K562 (cell line): ENCODE data around the gene PRDM16.

Experiments used
- CBFA2T2 ChIP-seq: fragments of 450-650 bp; conservative IDR thresholded peaks from 2 replicates; pipeline ENCODE4 v1.6.1; 2017; ENCODE audit warnings: mild to moderate bottlenecking
- CBX5 ChIP-seq: IDR thresholded peaks from 2 replicates; pipeline ENCODE4 v1.6.1; 2014; ENCODE audit warnings: low read depth, borderline replicate concordance
- CREB1 ChIP-seq, 2 experiments: sonication (generic) in 1 of 2; formaldehyde crosslinking in 1 of 2; IDR thresholded peaks; 2 replicates each; pipeline versions ENCODE4 v1.6.1 to v1.8.0; 2012 to 2022; ENCODE audit warnings: inconsistent platforms in 1 of 2, mild to moderate bottlenecking in 1 of 2, missing genetic modification reagents in 1 of 2, moderate library complexity in 1 of 2
- CREM ChIP-seq: IDR thresholded peaks from 2 replicates; pipeline ENCODE4 v1.6.1; 2014; ENCODE audit warnings: antibody characterized with exemption, low read depth
- GABPB2 ChIP-seq: fragments of 250-450 bp; sonication (Bioruptor Pico); conservative IDR thresholded peaks from 2 replicates; pipeline ENCODE4 v1.5.1; 2021; ENCODE audit warnings: mild to moderate bottlenecking
- GTF2A2 ChIP-seq: IDR thresholded peaks from 2 replicates; pipeline ENCODE4 v1.6.1; 2016; ENCODE audit warnings: mild to moderate bottlenecking, missing genetic modification characterization, missing compliant biosample characterization
- MAZ ChIP-seq, 2 experiments: fragments of 450-650 bp in 1 of 2; sonication (generic) in 1 of 2; formaldehyde crosslinking; IDR thresholded peaks in 1 of 2; conservative IDR thresholded peaks in 1 of 2; 2 replicates each; pipeline versions ENCODE4 v1.4.0 to v1.5.0; 2020; ENCODE audit warnings: mild to moderate bottlenecking in 1 of 2, missing genetic modification reagents in 1 of 2
- POLR2A ChIP-seq: fragments of 450-650 bp; conservative IDR thresholded peaks from 2 replicates; pipeline ENCODE4 v1.6.1; 2016
- SMAD3 ChIP-seq: fragments of 450-650 bp; formaldehyde crosslinking; conservative IDR thresholded peaks from 2 replicates; pipeline ENCODE4 v1.4.0; 2020; ENCODE audit warnings: mild to moderate bottlenecking
- TF ChIP-seq, protein P1 (sequence below): fragments of 250-450 bp; sonication (Bioruptor Pico); IDR thresholded peaks from 2 replicates; pipeline ENCODE4 v1.4.0; 2020; ENCODE audit warnings: mild to moderate bottlenecking, moderate library complexity
- TF ChIP-seq, protein P2 (sequence below): sonication (generic); formaldehyde crosslinking; IDR thresholded peaks from 2 replicates; pipeline ENCODE4 v1.8.0; 2022; ENCODE audit warnings: missing genetic modification reagents, mild to moderate bottlenecking, borderline replicate concordance
- TF ChIP-seq, protein P3 (sequence below): fragments of 450-650 bp; IDR thresholded peaks from 2 replicates; pipeline ENCODE4 v1.6.1; 2018; ENCODE audit not compliant: partially characterized antibody
- TF ChIP-seq, protein P4 (sequence below): sonication (generic); formaldehyde crosslinking; IDR thresholded peaks from 2 replicates; pipeline ENCODE4 v1.9.0; 2022; ENCODE audit warnings: mild to moderate bottlenecking, missing genetic modification reagents
- TF ChIP-seq, protein P5 (sequence below), 3 experiments: IDR thresholded peaks in 2 of 3; conservative IDR thresholded peaks in 1 of 3; 2 replicates each; pipeline ENCODE4 v1.5.1; 2011 to 2012; ENCODE audit warnings: low read length in 3 of 3, mild to moderate bottlenecking in 3 of 3, control low read depth in 2 of 3, improper control_type of control experiment in 1 of 3, inconsistent platforms in 1 of 3, low read depth in 1 of 3, mixed read lengths in 1 of 3, moderate library complexity in 1 of 3; ENCODE audit not compliant: insufficient read depth in 2 of 3

- no peak for TF ChIP-seq MAZ (CRISPR knock-in tag; conservative IDR thresholded peaks at IDR 0.05 in 1 of 2, IDR thresholded peaks at IDR 0.05 in 1 of 2)
- TF ChIP-seq, protein P1, sequence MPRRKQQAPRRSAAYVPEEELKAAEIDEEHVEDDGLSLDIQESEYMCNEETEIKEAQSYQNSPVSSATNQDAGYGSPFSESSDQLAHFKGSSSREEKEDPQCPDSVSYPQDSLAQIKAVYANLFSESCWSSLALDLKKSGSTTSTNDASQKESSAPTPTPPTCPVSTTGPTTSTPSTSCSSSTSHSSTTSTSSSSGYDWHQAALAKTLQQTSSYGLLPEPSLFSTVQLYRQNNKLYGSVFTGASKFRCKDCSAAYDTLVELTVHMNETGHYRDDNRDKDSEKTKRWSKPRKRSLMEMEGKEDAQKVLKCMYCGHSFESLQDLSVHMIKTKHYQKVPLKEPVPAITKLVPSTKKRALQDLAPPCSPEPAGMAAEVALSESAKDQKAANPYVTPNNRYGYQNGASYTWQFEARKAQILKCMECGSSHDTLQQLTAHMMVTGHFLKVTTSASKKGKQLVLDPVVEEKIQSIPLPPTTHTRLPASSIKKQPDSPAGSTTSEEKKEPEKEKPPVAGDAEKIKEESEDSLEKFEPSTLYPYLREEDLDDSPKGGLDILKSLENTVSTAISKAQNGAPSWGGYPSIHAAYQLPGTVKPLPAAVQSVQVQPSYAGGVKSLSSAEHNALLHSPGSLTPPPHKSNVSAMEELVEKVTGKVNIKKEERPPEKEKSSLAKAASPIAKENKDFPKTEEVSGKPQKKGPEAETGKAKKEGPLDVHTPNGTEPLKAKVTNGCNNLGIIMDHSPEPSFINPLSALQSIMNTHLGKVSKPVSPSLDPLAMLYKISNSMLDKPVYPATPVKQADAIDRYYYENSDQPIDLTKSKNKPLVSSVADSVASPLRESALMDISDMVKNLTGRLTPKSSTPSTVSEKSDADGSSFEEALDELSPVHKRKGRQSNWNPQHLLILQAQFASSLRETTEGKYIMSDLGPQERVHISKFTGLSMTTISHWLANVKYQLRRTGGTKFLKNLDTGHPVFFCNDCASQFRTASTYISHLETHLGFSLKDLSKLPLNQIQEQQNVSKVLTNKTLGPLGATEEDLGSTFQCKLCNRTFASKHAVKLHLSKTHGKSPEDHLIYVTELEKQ (CRISPR knock-in tag): no peak
- TF ChIP-seq, protein P2, sequence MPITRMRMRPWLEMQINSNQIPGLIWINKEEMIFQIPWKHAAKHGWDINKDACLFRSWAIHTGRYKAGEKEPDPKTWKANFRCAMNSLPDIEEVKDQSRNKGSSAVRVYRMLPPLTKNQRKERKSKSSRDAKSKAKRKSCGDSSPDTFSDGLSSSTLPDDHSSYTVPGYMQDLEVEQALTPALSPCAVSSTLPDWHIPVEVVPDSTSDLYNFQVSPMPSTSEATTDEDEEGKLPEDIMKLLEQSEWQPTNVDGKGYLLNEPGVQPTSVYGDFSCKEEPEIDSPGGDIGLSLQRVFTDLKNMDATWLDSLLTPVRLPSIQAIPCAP (CRISPR knock-in tag): no peak
- TF ChIP-seq, protein P3, sequence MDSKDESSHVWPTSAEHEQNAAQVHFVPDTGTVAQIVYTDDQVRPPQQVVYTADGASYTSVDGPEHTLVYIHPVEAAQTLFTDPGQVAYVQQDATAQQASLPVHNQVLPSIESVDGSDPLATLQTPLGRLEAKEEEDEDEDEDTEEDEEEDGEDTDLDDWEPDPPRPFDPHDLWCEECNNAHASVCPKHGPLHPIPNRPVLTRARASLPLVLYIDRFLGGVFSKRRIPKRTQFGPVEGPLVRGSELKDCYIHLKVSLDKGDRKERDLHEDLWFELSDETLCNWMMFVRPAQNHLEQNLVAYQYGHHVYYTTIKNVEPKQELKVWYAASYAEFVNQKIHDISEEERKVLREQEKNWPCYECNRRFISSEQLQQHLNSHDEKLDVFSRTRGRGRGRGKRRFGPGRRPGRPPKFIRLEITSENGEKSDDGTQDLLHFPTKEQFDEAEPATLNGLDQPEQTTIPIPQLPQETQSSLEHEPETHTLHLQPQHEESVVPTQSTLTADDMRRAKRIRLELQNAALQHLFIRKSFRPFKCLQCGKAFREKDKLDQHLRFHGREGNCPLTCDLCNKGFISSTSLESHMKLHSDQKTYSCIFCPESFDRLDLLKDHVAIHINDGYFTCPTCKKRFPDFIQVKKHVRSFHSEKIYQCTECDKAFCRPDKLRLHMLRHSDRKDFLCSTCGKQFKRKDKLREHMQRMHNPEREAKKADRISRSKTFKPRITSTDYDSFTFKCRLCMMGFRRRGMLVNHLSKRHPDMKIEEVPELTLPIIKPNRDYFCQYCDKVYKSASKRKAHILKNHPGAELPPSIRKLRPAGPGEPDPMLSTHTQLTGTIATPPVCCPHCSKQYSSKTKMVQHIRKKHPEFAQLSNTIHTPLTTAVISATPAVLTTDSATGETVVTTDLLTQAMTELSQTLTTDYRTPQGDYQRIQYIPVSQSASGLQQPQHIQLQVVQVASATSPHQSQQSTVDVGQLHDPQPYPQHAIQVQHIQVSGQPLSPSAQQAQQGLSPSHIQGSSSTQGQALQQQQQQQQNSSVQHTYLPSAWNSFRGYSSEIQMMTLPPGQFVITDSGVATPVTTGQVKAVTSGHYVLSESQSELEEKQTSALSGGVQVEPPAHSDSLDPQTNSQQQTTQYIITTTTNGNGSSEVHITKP: no peak
- no peak for TF ChIP-seq CREB1 (IDR thresholded peaks at IDR 0.05)
- no peak for TF ChIP-seq CREB1 (CRISPR knock-in tag; IDR thresholded peaks at IDR 0.05)
- no peak for TF ChIP-seq GABPB2 (CRISPR knock-in tag)
- no peak for TF ChIP-seq SMAD3 (CRISPR knock-in tag)
- TF ChIP-seq CBFA2T2: no peak
- TF ChIP-seq CREM: no peak
- TF ChIP-seq, protein P4, sequence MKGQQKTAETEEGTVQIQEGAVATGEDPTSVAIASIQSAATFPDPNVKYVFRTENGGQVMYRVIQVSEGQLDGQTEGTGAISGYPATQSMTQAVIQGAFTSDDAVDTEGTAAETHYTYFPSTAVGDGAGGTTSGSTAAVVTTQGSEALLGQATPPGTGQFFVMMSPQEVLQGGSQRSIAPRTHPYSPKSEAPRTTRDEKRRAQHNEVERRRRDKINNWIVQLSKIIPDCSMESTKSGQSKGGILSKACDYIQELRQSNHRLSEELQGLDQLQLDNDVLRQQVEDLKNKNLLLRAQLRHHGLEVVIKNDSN (CRISPR knock-in tag): no peak
- TF ChIP-seq, protein P5, sequence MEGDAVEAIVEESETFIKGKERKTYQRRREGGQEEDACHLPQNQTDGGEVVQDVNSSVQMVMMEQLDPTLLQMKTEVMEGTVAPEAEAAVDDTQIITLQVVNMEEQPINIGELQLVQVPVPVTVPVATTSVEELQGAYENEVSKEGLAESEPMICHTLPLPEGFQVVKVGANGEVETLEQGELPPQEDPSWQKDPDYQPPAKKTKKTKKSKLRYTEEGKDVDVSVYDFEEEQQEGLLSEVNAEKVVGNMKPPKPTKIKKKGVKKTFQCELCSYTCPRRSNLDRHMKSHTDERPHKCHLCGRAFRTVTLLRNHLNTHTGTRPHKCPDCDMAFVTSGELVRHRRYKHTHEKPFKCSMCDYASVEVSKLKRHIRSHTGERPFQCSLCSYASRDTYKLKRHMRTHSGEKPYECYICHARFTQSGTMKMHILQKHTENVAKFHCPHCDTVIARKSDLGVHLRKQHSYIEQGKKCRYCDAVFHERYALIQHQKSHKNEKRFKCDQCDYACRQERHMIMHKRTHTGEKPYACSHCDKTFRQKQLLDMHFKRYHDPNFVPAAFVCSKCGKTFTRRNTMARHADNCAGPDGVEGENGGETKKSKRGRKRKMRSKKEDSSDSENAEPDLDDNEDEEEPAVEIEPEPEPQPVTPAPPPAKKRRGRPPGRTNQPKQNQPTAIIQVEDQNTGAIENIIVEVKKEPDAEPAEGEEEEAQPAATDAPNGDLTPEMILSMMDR (IDR thresholded peaks at IDR 0.05 in 2 of 3, conservative IDR thresholded peaks at IDR 0.05 in 1 of 3; ENCODE audit: insufficient read depth in 2 of 3, low read depth in 1 of 3, low read length in 3 of 3): no peak
- no peak for TF ChIP-seq POLR2A
- TF ChIP-seq CBX5: no peak
- TF ChIP-seq GTF2A2 (tag): no peak
Observed at GRCh38 chr1:3119725-3120124, 50.7 kb downstream of the PRDM16 start.
